H1 (cell line): Measurements from ENCODE around the gene SLC13A1. TPM values are rescaled to one million over a fixed set of nuclear protein-coding genes. Genes with fewer than 3 reads are reported as not detected.

Source experiments
- BRCA1 ChIP-seq: IDR thresholded peaks from 2 replicates; pipeline ENCODE4 v1.6.1; 2012; ENCODE audit warnings: low read depth, low read length, improper control_type of control experiment
- polyA plus RNA-seq, 7 experiments: library from polyadenylated mRNA; depleted of rRNA in 3 of 7; stranded (reverse) in 5 of 7; unstranded in 2 of 7; fragments of >200 nt in 5 of 7; fragments of 200-250 nt in 2 of 7; gene quantifications; 1 replicate in 5 of 7; 2 replicates in 1 of 7; 4 replicates in 1 of 7; pipeline versions ENCODE4 v1.2.1 to v1.2.3, GENCODE V29; 2011 to 2013; ENCODE audit warnings: missing spikeins in 2 of 7, mixed read lengths in 2 of 7
- total RNA-seq: library from RNA; stranded (reverse); fragmentation: NEBNext Ultra II Directional; extraction: Animal tissue kit (Norgen Biotek cat#: 25700); gene quantifications from 2 replicates; pipeline ENCODE4 v1.2.1, GENCODE V29; 2021
- TF ChIP-seq, protein P1 (sequence below): fragments of 300-600 bp; sonication (generic); IDR thresholded peaks from 2 replicates; pipeline ENCODE4 v1.7.1; 2012; ENCODE audit warnings: low read length, moderate library complexity, mild to moderate bottlenecking, inconsistent platforms; ENCODE audit not compliant: insufficient replicate concordance

Gene SLC13A1
- total and polyA plus RNA-seq, 2 of the 8 experiments (the other 6 are each of a cell fraction or from before 2014, with no cell fraction given): not detected

GRCh38 chr7:123096434-123096833, 103.3 kb downstream of the SLC13A1 start (continued):
- TF ChIP-seq, protein P1, sequence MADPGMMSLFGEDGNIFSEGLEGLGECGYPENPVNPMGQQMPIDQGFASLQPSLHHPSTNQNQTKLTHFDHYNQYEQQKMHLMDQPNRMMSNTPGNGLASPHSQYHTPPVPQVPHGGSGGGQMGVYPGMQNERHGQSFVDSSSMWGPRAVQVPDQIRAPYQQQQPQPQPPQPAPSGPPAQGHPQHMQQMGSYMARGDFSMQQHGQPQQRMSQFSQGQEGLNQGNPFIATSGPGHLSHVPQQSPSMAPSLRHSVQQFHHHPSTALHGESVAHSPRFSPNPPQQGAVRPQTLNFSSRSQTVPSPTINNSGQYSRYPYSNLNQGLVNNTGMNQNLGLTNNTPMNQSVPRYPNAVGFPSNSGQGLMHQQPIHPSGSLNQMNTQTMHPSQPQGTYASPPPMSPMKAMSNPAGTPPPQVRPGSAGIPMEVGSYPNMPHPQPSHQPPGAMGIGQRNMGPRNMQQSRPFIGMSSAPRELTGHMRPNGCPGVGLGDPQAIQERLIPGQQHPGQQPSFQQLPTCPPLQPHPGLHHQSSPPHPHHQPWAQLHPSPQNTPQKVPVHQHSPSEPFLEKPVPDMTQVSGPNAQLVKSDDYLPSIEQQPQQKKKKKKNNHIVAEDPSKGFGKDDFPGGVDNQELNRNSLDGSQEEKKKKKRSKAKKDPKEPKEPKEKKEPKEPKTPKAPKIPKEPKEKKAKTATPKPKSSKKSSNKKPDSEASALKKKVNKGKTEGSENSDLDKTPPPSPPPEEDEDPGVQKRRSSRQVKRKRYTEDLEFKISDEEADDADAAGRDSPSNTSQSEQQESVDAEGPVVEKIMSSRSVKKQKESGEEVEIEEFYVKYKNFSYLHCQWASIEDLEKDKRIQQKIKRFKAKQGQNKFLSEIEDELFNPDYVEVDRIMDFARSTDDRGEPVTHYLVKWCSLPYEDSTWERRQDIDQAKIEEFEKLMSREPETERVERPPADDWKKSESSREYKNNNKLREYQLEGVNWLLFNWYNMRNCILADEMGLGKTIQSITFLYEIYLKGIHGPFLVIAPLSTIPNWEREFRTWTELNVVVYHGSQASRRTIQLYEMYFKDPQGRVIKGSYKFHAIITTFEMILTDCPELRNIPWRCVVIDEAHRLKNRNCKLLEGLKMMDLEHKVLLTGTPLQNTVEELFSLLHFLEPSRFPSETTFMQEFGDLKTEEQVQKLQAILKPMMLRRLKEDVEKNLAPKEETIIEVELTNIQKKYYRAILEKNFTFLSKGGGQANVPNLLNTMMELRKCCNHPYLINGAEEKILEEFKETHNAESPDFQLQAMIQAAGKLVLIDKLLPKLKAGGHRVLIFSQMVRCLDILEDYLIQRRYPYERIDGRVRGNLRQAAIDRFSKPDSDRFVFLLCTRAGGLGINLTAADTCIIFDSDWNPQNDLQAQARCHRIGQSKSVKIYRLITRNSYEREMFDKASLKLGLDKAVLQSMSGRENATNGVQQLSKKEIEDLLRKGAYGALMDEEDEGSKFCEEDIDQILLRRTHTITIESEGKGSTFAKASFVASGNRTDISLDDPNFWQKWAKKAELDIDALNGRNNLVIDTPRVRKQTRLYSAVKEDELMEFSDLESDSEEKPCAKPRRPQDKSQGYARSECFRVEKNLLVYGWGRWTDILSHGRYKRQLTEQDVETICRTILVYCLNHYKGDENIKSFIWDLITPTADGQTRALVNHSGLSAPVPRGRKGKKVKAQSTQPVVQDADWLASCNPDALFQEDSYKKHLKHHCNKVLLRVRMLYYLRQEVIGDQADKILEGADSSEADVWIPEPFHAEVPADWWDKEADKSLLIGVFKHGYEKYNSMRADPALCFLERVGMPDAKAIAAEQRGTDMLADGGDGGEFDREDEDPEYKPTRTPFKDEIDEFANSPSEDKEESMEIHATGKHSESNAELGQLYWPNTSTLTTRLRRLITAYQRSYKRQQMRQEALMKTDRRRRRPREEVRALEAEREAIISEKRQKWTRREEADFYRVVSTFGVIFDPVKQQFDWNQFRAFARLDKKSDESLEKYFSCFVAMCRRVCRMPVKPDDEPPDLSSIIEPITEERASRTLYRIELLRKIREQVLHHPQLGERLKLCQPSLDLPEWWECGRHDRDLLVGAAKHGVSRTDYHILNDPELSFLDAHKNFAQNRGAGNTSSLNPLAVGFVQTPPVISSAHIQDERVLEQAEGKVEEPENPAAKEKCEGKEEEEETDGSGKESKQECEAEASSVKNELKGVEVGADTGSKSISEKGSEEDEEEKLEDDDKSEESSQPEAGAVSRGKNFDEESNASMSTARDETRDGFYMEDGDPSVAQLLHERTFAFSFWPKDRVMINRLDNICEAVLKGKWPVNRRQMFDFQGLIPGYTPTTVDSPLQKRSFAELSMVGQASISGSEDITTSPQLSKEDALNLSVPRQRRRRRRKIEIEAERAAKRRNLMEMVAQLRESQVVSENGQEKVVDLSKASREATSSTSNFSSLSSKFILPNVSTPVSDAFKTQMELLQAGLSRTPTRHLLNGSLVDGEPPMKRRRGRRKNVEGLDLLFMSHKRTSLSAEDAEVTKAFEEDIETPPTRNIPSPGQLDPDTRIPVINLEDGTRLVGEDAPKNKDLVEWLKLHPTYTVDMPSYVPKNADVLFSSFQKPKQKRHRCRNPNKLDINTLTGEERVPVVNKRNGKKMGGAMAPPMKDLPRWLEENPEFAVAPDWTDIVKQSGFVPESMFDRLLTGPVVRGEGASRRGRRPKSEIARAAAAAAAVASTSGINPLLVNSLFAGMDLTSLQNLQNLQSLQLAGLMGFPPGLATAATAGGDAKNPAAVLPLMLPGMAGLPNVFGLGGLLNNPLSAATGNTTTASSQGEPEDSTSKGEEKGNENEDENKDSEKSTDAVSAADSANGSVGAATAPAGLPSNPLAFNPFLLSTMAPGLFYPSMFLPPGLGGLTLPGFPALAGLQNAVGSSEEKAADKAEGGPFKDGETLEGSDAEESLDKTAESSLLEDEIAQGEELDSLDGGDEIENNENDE: no peak
- TF ChIP-seq BRCA1: no peak
- TF ChIP-seq, all 59 proteins: peak for 0
